ENCODE measurements around the gene CCDC195.

CCDC195 gene, protein sequence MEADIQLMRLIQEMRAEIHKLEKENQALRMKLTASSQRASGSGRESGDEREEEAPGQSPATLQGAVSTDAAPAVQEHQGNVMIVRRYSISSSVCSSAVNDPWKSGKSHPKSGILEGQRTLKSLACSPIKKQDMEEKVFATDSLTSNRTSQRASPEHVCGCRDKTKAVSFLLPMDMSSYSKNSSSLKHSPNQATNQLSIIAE
- total RNA-seq: 0 to 0.55 (median 0) reads per million in 17 experiments

- no peak for DNase-seq
These were observed at the start of gene CCDC195 for GRCh38 chr2:224716201-224716600. Gene CCDC195, minus strand, starts transcription at chr2:224716365. Its CDS starts 0 bp downstream, at chr2:224716365.

GRCh38 chr2:224764565-224765236 lies 48.5 kb upstream of the CCDC195 start:
- no peak for DNase-seq

DNA sequence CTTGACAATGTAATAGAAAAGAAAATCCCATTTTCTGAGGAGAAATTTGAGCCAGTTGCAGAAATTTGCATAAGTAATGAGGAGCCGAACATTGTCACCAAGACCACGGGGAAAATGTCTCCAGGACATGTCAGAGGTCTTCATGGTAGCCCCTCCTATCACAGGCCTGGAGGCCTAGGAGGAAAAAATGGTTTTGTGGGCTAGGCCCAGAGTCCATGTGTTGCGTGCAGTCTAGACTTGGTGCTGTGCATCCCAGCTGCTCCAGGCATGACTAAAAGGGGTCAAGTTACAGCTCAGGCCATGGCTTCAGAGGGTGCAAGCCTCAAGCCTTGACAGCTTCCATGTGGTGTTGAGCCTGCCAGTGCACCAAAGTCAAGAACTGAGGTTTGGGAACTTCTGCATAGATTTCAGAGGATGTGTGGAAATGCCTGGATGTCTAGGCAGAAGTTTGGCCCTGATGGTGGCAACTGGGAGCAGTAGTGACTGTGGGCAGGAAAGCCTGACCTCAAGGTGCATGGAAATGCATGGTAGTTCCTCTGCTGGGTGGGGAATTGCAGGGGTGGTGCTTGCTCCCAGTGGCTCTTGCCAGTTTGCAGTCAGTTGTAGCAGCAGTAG lies 41.9 kb upstream of the CCDC195 start:
- DNase-seq: no peak

GRCh38 chr2:224753743-224754540 lies 37.8 kb upstream of the CCDC195 start:
- DNase-seq: no peak

DNA sequence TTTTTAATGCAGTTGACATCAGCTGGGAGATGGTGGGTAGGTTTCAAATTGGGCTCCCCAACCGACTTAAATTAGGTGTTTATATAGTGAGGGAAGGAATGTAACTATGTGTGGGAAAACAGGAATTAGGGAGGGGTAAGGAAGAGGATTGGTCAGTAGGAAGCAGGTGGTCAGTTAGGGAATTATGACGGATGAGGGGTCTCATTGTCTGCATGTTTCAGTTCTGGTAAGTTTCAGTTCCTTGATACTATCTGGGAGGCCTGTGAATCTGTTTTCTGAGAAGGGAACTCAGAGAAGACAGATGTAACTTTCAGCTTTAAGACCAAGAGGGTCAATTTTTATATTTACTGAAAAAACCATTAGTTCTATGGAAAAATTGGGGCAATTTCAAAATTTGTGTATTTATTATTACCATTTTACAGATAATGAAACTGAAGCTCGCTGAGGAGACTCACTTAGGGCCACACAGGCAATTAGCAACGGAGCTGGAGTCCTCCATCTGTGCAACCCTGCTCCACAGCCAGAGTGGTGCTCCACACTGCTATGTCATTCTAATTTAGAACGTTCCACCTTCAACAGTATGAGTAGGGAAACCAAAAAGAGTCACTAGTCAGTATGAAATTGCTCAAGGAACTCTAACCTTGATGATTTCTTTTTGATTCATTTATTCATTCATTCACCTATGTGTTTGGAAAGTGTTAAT lies 36.0 kb upstream of the CCDC195 start:
- no peak for DNase-seq

- DNase-seq: no peak
These were observed 33.0 kb upstream of the CCDC195 start for GRCh38 chr2:224749136-224749535.

- DNase-seq: no peak
These were observed 31.6 kb upstream of the CCDC195 start for GRCh38 chr2:224747765-224748164.

- no peak for DNase-seq
These were observed 20.1 kb upstream of the CCDC195 start for GRCh38 chr2:224736227-224736626.

DNA sequence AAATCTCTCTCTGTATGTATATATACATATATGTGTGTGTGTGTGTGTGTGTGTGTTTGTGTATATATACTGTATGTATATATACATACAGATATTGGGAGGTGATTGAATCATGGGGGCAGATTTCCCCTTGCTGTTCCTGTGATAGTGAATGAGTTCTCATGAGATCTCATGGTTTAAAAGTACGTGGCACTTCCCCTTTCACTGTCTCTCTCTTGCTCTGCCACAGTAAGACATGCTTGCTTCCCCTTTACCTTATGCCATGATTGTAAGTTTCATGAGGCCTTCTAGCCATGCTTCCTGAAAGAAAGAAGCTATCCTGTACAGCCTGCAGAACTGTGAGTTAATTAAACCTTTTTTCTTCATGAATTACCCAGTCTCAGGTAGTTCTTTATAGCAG lies 18.8 kb upstream of the CCDC195 start:
- peak in 2 of 4 experiments; percentile 16 to 45 for DNase-seq

DNA sequence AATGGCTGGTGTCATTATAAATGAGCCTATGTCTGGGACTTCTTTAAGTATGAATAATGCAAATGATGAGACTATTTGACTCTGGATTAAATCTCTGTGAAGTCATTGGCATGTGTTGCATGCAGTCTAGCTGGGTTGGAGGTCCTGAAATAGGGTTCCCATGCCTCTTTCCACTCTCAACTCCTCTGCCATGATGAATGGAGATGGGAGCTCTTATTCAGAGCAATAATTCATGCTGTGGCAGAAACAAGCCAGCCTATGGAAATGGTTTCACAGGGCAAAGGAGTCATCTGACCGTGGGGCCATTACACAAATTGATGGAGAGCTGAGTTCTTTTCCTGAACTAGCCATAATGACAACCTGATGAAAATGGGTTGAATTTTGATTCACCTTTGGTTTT lies 15.5 kb upstream of the CCDC195 start:
- no peak for DNase-seq

- no peak for DNase-seq
These were observed 13.3 kb upstream of the CCDC195 start for GRCh38 chr2:224729435-224729834.

DNA sequence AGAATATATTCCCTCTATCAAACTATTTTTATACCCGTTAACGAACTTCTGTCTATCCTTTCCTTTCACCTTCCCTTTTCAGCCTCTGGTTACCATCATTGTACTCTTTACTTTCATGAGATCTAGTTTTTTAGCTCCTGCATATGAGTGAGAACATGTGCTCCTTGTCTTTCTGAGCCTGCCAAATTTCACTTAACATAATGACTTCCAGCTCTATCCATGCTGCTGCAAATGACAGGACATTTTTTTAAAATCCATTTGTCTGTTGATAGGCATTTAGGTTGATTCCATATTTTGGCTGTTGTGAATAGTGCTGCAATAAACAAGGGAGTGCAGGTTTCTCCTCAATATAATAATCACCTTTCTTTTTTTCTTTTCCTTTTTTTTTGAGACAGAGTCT lies 8.2 kb upstream of the CCDC195 start:
- DNase-seq: no peak

GRCh38 chr2:224723586-224724217 lies 7.5 kb upstream of the CCDC195 start:
- peak; percentile 8 to 59 (median 29) for DNase-seq

- DNase-seq: no peak
These were observed 6.6 kb upstream of the CCDC195 start for GRCh38 chr2:224722770-224723169.

DNA sequence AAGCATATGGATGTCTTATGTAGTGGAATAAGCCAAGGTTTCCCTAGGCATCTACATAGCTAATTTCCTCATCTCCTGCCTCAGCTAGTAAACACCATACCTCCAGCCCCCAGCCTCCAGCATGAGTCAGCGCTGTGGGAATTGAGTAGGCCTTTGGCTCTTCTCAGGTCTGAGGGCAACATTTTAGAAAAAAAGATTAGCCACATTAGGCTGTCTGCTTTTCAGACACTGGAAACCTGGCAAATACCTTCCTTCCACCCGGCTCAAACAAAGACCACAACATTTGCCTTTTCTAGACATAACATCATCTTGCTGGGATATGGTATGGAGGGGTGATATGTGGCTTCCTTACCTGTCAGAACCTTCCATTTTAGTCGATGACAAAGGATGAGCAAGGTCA lies 6.1 kb upstream of the CCDC195 start:
- peak in 2 of 4 experiments; percentile 4 to 5 for DNase-seq

DNA sequence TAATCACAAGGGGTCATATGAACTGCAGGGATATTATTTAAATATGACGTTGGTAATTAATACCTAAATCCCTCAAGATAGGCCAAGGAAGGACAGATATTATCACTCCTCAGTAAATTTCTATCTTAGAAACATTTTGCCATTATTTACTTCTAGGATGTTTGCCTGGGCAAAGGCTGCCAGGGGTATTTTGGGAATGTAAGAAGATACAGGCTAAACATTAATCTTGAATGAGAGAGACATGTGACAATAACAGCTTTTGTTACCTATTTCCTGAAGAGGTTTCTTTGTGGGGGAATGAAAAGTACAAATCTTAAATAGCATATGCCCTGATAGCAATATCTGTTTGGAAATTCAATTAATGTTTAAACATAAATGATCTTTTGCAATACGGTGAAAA lies 756 bp upstream of the CCDC195 start:
- no peak for DNase-seq

GRCh38 chr2:224711859-224712665 lies 4.1 kb downstream of the CCDC195 start:
- no peak for DNase-seq

- DNase-seq: no peak
These were observed 4.8 kb downstream of the CCDC195 start for GRCh38 chr2:224711381-224711780.

DNA sequence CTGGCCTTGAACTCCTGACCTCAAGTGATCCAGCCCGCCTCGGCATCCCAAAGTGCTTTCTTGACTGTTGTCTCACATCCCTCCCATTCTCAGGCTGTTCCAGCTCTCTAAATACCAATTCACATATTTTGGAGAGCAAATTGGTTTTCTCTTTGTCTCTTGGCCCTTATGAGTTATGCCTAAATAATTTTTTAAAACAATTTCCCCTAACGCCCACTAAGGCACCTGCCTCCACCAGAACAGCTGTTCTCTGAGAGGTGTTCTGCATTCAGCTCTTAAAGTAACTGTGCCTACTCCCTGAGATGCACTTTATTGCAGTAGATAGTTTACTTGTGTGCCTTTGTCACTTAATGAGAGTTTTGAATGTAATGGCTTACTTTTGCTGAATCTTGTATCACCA lies 6.9 kb downstream of the CCDC195 start:
- no peak for DNase-seq

DNA sequence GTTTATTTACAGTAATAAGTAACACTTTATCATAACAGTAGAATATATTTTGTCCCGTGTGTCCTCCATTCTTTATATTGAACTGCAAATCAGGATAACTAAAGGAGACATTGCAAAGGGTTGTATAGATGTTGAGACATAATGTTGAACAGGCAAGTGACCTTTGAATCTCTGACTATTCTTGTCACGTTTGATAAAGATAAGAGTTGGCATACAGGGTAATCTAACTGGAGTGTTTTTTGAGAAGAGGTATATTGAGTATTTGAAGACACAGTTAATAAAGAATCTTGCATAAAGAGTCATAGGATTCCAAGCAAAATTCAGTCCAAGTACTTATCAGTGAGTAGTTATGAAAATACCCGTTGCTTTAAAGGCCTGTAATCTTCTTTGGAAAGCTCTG lies 21.7 kb downstream of the CCDC195 start:
- no peak for DNase-seq

DNA sequence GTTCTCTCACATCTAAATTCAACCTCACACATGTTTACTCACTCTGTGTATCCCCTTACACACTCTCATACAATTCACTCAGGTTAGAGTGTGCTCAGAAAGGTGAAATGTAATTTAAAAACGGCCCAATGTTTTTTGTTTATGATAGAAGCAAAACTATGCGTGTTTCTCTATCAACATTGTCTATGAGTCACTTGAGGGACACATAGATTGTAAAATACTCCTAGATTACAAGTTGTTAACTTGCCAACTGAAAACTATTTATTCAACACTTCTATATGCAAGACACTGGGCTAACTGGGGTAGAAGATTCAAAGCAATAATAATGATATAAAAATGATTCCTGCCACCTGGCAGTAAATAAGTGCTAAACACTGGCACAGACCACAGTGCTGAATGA lies 24.6 kb downstream of the CCDC195 start:
- no peak for DNase-seq

Measured in suppressor macrophage (primary cell).